ENCODE data around the gene BOD1L1.

- TF ChIP-seq HDGF (IDR thresholded peaks at IDR 0.05; ENCODE audit: borderline replicate concordance) (no peak), BHLHE40 (IDR thresholded peaks at IDR 0.05; ENCODE audit: borderline replicate concordance) (no peak), SP1 (IDR thresholded peaks at IDR 0.05) (no peak), ZNF384 (IDR thresholded peaks at IDR 0.05) (no peak), ELF4 (IDR thresholded peaks at IDR 0.05) (no peak), FOXA1 (IDR thresholded peaks at IDR 0.05) (no peak), FOXK2 (IDR thresholded peaks at IDR 0.05) (no peak)
These were observed 90.3 kb downstream of the BOD1L1 start for GRCh38 chr4:13537011-13537831.

Measured in HEK293T (cell line).